H1 (cell line): ENCODE measurements around the gene DCAF7. TPM values are rescaled to one million over a fixed set of nuclear protein-coding genes. Genes with fewer than 3 reads are reported as not detected.

Experiments used
- GABPA ChIP-seq: IDR thresholded peaks from 2 replicates; pipeline ENCODE4 v1.6.1; 2011; ENCODE audit warnings: mild to moderate bottlenecking, low read length, moderate library complexity, borderline replicate concordance; ENCODE audit not compliant: insufficient read depth
- JUN ChIP-seq: IDR thresholded peaks from 2 replicates; pipeline ENCODE4 v1.6.1; 2011; ENCODE audit warnings: low read depth, mild to moderate bottlenecking, improper control_type of control experiment, low read length
- KDM1A ChIP-seq: fragments of 200-600, 300-600 bp; sonication (generic); IDR thresholded peaks from 2 replicates; pipeline ENCODE4 v1.7.1; 2016; ENCODE audit warnings: mild to moderate bottlenecking, low read length, borderline replicate concordance
- SIN3A ChIP-seq, 2 experiments: IDR thresholded peaks in 1 of 2; conservative IDR thresholded peaks in 1 of 2; 2 replicates each; pipeline ENCODE4 v1.6.1; 2011 to 2012; ENCODE audit warnings: low read length in 2 of 2, improper control_type of control experiment in 1 of 2, low read depth in 1 of 2, mild to moderate bottlenecking in 1 of 2
- ZNF274 ChIP-seq: IDR thresholded peaks from 2 replicates; pipeline ENCODE4 v1.7.0; 2012; ENCODE audit warnings: low read length, borderline replicate concordance; ENCODE audit errors: extremely low read depth
- polyA plus RNA-seq, 7 experiments: library from polyadenylated mRNA; depleted of rRNA in 3 of 7; stranded (reverse) in 5 of 7; unstranded in 2 of 7; fragments of >200 nt in 5 of 7; fragments of 200-250 nt in 2 of 7; gene quantifications; 1 replicate in 5 of 7; 2 replicates in 1 of 7; 4 replicates in 1 of 7; pipeline versions ENCODE4 v1.2.1 to v1.2.3, GENCODE V29; 2011 to 2013; ENCODE audit warnings: missing spikeins in 2 of 7, mixed read lengths in 2 of 7
- total RNA-seq: library from RNA; stranded (reverse); fragmentation: NEBNext Ultra II Directional; extraction: Animal tissue kit (Norgen Biotek cat#: 25700); gene quantifications from 2 replicates; pipeline ENCODE4 v1.2.1, GENCODE V29; 2021
- TF ChIP-seq, protein P1 (sequence below): IDR thresholded peaks from 2 replicates; pipeline ENCODE4 v1.6.1; 2011; ENCODE audit warnings: low read length, improper control_type of control experiment

The DCAF7 gene
- total and polyA plus RNA-seq, 2 of the 8 experiments (the other 6 are each of a cell fraction or from before 2014, with no cell fraction given): 74.9 to 94.1 TPM

DNA sequence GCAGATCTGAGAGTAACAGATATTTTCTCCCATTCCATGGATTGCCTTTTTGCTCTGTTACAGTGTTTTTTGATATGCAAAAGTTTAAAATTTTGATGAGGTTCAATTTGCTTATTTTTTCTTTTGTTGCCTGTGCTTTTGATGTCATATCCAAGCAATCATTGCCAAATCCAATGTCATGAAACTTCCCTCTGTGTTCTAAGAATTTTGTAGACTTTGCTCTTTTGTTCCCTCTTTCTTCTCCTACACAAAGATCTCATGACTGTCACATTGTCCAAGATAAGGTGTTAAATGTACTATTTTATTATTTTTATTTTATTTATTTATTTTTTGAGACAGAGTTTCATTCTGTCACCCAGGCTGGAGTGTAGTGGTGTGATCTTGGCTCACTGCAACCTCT is 46.0 kb upstream of the DCAF7 start (continued):
- TF ChIP-seq, protein P1, sequence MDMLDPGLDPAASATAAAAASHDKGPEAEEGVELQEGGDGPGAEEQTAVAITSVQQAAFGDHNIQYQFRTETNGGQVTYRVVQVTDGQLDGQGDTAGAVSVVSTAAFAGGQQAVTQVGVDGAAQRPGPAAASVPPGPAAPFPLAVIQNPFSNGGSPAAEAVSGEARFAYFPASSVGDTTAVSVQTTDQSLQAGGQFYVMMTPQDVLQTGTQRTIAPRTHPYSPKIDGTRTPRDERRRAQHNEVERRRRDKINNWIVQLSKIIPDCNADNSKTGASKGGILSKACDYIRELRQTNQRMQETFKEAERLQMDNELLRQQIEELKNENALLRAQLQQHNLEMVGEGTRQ: no peak
- TF ChIP-seq GABPA (no peak), ZNF274 (no peak), SIN3A (conservative IDR thresholded peaks at IDR 0.05 in 1 of 2, IDR thresholded peaks at IDR 0.05 in 1 of 2; ENCODE audit: low read depth in 1 of 2, low read length in 2 of 2) (no peak), JUN (no peak), KDM1A (no peak)
